WERI-Rb-1 (cell line): ENCODE data around the gene SIGLEC8.

Experiments used
- DNase-seq: peaks from one replicate; pipeline ENCODE4 v3.0.0-alpha.2; 2020
- H3K27ac ChIP-seq: fragments of 250-450 bp; sonication (Bioruptor Pico); 2 replicates; pipeline ENCODE4 v1.5.1; 2020; ENCODE audit warnings: mild to moderate bottlenecking, moderate library complexity
- H3K27me3 ChIP-seq: fragments of 250-450 bp; sonication (Bioruptor Pico); 2 replicates; pipeline ENCODE4 v1.5.1; 2021; ENCODE audit warnings: mild to moderate bottlenecking, low read depth, moderate library complexity; ENCODE audit not compliant: insufficient read depth, severe bottlenecking
- H3K36me3 ChIP-seq: fragments of 250-450 bp; sonication (Bioruptor Pico); 2 replicates; pipeline ENCODE4 v1.5.1; 2020; ENCODE audit warnings: mild to moderate bottlenecking, moderate library complexity
- H3K4me3 ChIP-seq: 2 replicates; pipeline ENCODE4 v1.5.1; 2011; ENCODE audit warnings: low read depth, mild to moderate bottlenecking, control low read depth, low read length
- H3K9me3 ChIP-seq: fragments of 250-450 bp; sonication (Bioruptor Pico); 2 replicates; pipeline ENCODE4 v1.5.1; 2021; ENCODE audit warnings: mild to moderate bottlenecking, moderate library complexity; ENCODE audit not compliant: severe bottlenecking
- CTCF ChIP-seq: IDR thresholded peaks from 2 replicates; pipeline ENCODE4 v1.5.1; 2011; ENCODE audit warnings: low read depth, mild to moderate bottlenecking, control low read depth, inconsistent platforms, low read length

The SIGLEC8 gene

GRCh38 chr19:51479531-51480331 lies 21.5 kb upstream of the SIGLEC8 start:
- H3K27ac ChIP-seq, result no peak overlapping the region
- H3K36me3 ChIP-seq, result no peaks in the 10 kb centered on the region
- H3K4me3 ChIP-seq, result no peak overlapping the region
- DNase-seq, result no peak
- peaks cover 87% of the 10 kb centered on the region for H3K27me3 ChIP-seq
- peaks cover 2% of the 10 kb centered on the region for H3K9me3 ChIP-seq
- TF ChIP-seq CTCF, result no peak

DNA sequence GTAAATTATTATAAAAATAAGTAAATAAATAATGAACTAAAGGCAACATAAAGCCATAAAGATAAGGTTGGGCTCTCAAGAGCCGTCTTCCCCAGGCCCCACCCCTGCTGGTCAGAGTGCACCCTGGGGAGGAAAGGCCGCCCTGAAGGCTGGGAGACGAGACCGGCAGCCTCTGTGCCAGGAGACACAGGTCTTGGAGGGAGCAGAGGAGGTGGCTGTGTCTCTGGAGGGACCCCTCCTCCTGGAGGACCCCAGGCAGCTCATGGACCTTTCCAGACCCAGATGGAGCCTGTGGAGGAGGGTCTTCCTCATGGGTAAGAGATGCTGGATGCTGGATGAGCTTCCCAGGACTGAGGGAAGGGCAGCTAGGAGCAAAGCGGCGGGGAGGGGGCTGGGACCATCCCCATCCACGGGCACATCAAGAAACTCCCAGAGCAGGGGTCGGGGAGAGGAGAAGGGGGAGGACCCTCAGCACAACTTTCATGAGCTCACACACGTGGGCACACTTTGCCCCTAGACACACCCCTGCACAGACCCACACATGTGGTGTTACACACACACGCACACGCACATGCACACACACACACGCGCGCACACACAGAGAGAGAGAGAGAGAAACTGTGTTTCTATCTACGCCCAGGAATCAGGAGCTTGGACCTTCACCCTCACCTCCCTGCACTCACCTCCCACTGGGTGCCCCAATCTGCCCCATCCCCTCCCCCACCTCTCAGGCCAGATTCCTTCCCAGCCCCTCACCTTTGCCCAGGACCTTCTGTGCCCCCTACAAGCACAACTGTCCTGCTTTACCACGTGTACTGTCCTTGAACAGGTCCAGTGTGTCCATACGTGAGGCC lies 20.4 kb upstream of the SIGLEC8 start, which contains the start of gene CEACAM18:
CEACAM18 (plus strand) TSS at position 159 of the 854 bp plus-strand sequence.
- Histone ChIP-seq H3K27me3 (peaks cover 90% of the 10 kb centered on the region), H3K27ac (no peak within 1 kb of the TSS), H3K4me3 (no peak within 1 kb of the TSS), H3K9me3 (peaks cover 2% of the 10 kb centered on the region), H3K36me3 (no peaks in the 10 kb centered on the region)
- DNase-seq, result no peak
- TF ChIP-seq CTCF, result no peak

GRCh38 chr19:51477344-51477743 lies 19.1 kb upstream of the SIGLEC8 start:
- peaks cover 88% of the 10 kb centered on the region for H3K27me3 ChIP-seq
- peaks cover 2% of the 10 kb centered on the region for H3K9me3 ChIP-seq
- no peaks in the 10 kb centered on the region for H3K36me3 ChIP-seq
- no peak for TF ChIP-seq CTCF
- H3K4me3 ChIP-seq, result no peak overlapping the region
- no peak overlapping the region for H3K27ac ChIP-seq
- DNase-seq, result no peak

DNA sequence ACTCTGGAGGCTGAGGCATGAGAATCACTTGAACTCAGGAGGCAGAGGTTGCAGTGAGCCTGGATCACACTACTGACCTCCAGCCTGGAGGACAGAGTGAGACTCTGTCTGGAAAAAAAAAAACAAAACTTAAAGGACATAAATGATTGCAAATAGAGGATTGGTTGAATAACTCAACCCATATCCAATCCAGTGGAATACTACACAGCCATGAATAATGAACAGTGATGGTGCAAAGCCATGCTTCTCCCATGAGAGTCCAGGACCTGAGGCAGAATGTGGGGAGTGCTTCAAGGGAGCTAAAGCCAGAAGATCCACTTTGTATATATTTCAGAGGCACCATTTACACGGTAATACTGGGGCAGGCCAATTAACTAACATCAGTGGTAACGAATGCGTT lies 17.9 kb upstream of the SIGLEC8 start:
- Histone ChIP-seq H3K36me3 (no peaks in the 10 kb centered on the region), H3K27me3 (peaks cover 88% of the 10 kb centered on the region), H3K4me3 (no peak overlapping the region), H3K27ac (no peak overlapping the region), H3K9me3 (peaks cover 2% of the 10 kb centered on the region)
- no peak for DNase-seq
- TF ChIP-seq CTCF, result no peak

DNA sequence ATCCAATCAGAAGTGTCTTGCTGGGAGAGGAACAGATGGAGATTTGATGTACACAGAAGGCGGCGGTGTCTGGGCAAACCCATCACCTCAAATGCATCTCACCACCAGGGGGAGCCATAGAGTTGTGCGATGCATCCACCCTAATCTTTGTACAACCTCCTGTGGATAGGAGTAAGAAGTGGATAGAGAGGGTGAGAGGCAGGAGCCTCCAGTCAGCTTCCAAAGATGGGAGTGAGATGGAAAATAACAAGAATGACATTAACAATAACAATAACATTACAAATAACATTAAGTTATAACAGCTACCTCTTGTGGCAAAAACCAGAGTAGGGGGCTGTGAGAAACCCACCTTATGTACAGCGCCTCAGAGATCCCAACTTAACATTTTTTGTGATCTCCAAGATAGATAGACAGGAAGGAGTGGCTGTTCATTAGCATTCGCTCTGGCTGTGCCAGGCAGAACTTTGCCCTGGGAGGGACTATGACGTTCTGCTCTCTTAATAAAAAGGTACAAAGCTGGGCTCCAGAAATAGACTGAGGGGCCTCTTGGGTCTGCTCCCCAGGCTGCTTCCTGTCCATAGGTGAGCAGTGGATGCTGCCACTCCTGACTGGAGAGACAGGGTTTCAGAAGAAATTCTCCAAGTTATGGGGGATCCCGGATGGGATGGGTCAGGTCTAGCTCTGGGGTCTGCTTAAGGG lies 14.9 kb upstream of the SIGLEC8 start:
- DNase-seq, result peak; percentile 89
- Histone ChIP-seq H3K36me3 (no peaks in the 10 kb centered on the region), H3K9me3 (peaks cover 2% of the 10 kb centered on the region), H3K27me3 (peaks cover 86% of the 10 kb centered on the region), H3K4me3 (no peak overlapping the region), H3K27ac (no peak overlapping the region)
- peak; percentile 71 for TF ChIP-seq CTCF
